Vagina (tissue), 2 donors: ENCODE measurements around the gene SERPING1. TPM values are rescaled to one million over a fixed set of nuclear protein-coding genes. Genes with fewer than 3 reads are reported as not detected.

Source experiments
- DNase-seq, 2 donors: peaks; one replicate each; pipeline ENCODE4 v3.0.0-alpha.2; 2017; ENCODE audit errors: extremely low spot score in 2 of 2
- H3K27ac ChIP-seq: fragments of 200-600 bp; sonication (generic); one replicate; pipeline ENCODE4 v1.5.1; 2019
- H3K27me3 ChIP-seq: fragments of 200-600 bp; sonication (generic); one replicate; pipeline ENCODE4 v1.5.1; 2019
- H3K36me3 ChIP-seq, 2 donors: fragments of 200-600 bp; sonication (generic); one replicate each; pipeline ENCODE4 v1.5.1; 2017 to 2019
- H3K4me1 ChIP-seq: fragments of 200-600 bp; sonication (generic); one replicate; pipeline ENCODE4 v1.5.1; 2019
- H3K4me3 ChIP-seq, 2 donors: fragments of 200-600 bp; sonication (generic); 1 replicate in 1 of 2; 2 replicates in 1 of 2; pipeline ENCODE4 v1.5.1; 2016 to 2019
- H3K9me3 ChIP-seq: fragments of 200-600 bp; sonication (generic); one replicate; pipeline ENCODE4 v1.5.1; 2019
- CTCF ChIP-seq, 3 experiments: fragments of 450-650 bp in 2 of 3; fragments of 200-600 bp in 1 of 3; sonication (generic) in 1 of 3; IDR thresholded peaks; one replicate each; pipeline ENCODE4 v1.5.1; 2017 to 2019; ENCODE audit warnings: antibody characterized with exemption in 3 of 3, mild to moderate bottlenecking in 2 of 3, moderate library complexity in 2 of 3
- POLR2A ChIP-seq, 2 donors: fragments of 450-650 bp; IDR thresholded peaks; one replicate each; pipeline ENCODE4 v1.6.1; 2017; ENCODE audit warnings: antibody characterized with exemption in 2 of 2, mild to moderate bottlenecking in 2 of 2, moderate library complexity in 2 of 2
- POLR2AphosphoS5 ChIP-seq, 2 donors: sonication (generic); formaldehyde crosslinking; IDR thresholded peaks; one replicate each; pipeline ENCODE4 v1.9.0; 2017; ENCODE audit warnings: antibody characterized with exemption in 2 of 2, mild to moderate bottlenecking in 2 of 2, low read depth in 1 of 2; ENCODE audit not compliant: insufficient read depth in 1 of 2
- intact Hi-C: fragments of 100-400 bp; cut with DNase I; formaldehyde crosslinking; loops from one replicate; pipeline ENCODE4 v1.15.1; 2023
- total RNA-seq: library from RNA; depleted of rRNA; stranded (reverse); fragments of >200 nt; gene quantifications from one replicate; pipeline ENCODE4 v1.2.3, GENCODE V29; 2016

Gene SERPING1
- total RNA-seq, 1 donor from 2014 or later = 779 TPM

- H3K4me3 ChIP-seq = no peak overlapping the region
- no peak for TF ChIP-seq POLR2AphosphoS5 (IDR thresholded peaks at IDR 0.05; ENCODE audit: insufficient read depth in 1 of 2, low read depth in 1 of 2)
- no peak for TF ChIP-seq POLR2A (IDR thresholded peaks at IDR 0.05)
- TF ChIP-seq CTCF (IDR thresholded peaks at IDR 0.05) = no peak
- no peaks in the 10 kb centered on the region for H3K36me3 ChIP-seq
- H3K4me1 ChIP-seq = no peaks in the 10 kb centered on the region
- H3K9me3 ChIP-seq = no peaks in the 10 kb centered on the region
- H3K27ac ChIP-seq = no peak overlapping the region
- no peak for DNase-seq
- H3K27me3 ChIP-seq = no peaks in the 10 kb centered on the region
- intact Hi-C loops = no loop called here
Observed at GRCh38 chr11:57622263-57622662, 24.8 kb downstream of the SERPING1 start.

- no peaks in the 10 kb centered on the region for H3K9me3 ChIP-seq
- no peak overlapping the region for H3K27ac ChIP-seq
- no peaks in the 10 kb centered on the region for H3K27me3 ChIP-seq
- no peaks in the 10 kb centered on the region for H3K4me1 ChIP-seq
- H3K36me3 ChIP-seq = no peaks in the 10 kb centered on the region
- no peak for TF ChIP-seq POLR2AphosphoS5 (IDR thresholded peaks at IDR 0.05; ENCODE audit: insufficient read depth in 1 of 2, low read depth in 1 of 2)
- TF ChIP-seq POLR2A (IDR thresholded peaks at IDR 0.05) = no peak
- no peak for TF ChIP-seq CTCF (IDR thresholded peaks at IDR 0.05)
- H3K4me3 ChIP-seq = no peak overlapping the region
- intact Hi-C loops = no loop called here
- DNase-seq = no peak
Observed at GRCh38 chr11:57624864-57625263, 27.4 kb downstream of the SERPING1 start.

- DNase-seq = no peak
- no peaks in the 10 kb centered on the region for H3K36me3 ChIP-seq
- H3K27ac ChIP-seq = no peak overlapping the region
- H3K27me3 ChIP-seq = no peaks in the 10 kb centered on the region
- intact Hi-C loops = no loop called here
- TF ChIP-seq POLR2AphosphoS5 (IDR thresholded peaks at IDR 0.05; ENCODE audit: insufficient read depth in 1 of 2, low read depth in 1 of 2) = no peak
- no peak for TF ChIP-seq CTCF (IDR thresholded peaks at IDR 0.05)
- no peak for TF ChIP-seq POLR2A (IDR thresholded peaks at IDR 0.05)
- no peak overlapping the region for H3K4me3 ChIP-seq
- no peaks in the 10 kb centered on the region for H3K4me1 ChIP-seq
- no peaks in the 10 kb centered on the region for H3K9me3 ChIP-seq
Observed at GRCh38 chr11:57626895-57627294, 29.4 kb downstream of the SERPING1 start.

- Histone ChIP-seq H3K27ac (no peak overlapping the region), H3K4me1 (no peaks in the 10 kb centered on the region), H3K4me3 (no peak overlapping the region), H3K27me3 (no peaks in the 10 kb centered on the region), H3K9me3 (no peaks in the 10 kb centered on the region), H3K36me3 (no peaks in the 10 kb centered on the region)
- DNase-seq = no peak
- TF ChIP-seq POLR2A (IDR thresholded peaks at IDR 0.05) = no peak
- intact Hi-C loops = no loop called here
Observed at GRCh38 chr11:57630171-57630570, 32.7 kb downstream of the SERPING1 start.

DNA sequence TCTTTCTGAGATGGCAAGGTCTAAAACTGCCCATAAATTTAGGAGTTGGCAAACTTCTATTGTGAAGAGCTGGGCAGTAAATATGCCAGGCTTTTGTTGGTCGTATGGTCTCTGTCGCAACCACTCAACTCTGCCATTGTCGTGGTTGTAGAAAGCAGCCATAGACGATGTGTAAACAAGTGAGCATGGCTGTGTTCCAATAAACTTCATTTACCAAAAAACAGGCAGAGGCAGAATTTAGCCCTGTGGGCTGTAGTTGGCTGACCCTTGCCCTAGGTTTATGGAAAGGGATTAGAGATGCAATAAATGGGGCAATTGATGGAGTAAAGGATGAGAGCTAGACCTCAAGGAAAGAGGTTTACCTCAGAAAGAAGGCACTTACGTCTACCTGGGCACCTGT, 34.6 kb downstream of the SERPING1 start:
- peaks cover 1% of the 10 kb centered on the region for H3K4me1 ChIP-seq
- H3K36me3 ChIP-seq = no peaks in the 10 kb centered on the region
- no peak for DNase-seq
- no peak overlapping the region for H3K4me3 ChIP-seq
- no peak for TF ChIP-seq POLR2A (IDR thresholded peaks at IDR 0.05)
- no peak for TF ChIP-seq CTCF (IDR thresholded peaks at IDR 0.05)
- TF ChIP-seq POLR2AphosphoS5 (IDR thresholded peaks at IDR 0.05; ENCODE audit: insufficient read depth in 1 of 2, low read depth in 1 of 2) = no peak
- no peaks in the 10 kb centered on the region for H3K27me3 ChIP-seq
- H3K27ac ChIP-seq = no peak overlapping the region
- H3K9me3 ChIP-seq = no peaks in the 10 kb centered on the region
- intact Hi-C loops = no loop called here
